ENCODE measurements around the gene C17orf50. TPM values are rescaled to one million over a fixed set of nuclear protein-coding genes. Genes with fewer than 3 reads are reported as not detected.

Gene C17orf50
- total RNA-seq, 1 experiment from 2014 or later: not detected

DNA sequence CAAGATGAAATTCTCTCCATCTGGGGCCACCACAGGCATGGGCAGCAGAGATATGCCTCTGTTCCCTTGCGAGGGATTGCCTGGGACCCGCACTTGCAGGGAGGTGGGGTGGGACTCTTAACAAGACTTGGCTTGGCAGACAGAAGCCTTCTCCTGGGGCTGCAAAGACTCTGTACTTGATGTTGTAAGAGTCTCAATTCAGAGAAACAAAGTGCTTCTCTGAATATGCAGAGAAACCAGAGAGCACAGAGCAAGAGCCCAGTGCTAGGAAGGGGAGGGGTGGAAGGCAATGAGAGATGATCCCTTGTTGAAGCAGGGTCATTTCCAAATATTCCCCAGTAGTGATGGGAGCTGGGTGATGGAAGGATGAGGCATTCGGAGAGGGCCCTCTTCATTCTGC, 32.6 kb downstream of the C17orf50 start:
- H3K36me3 ChIP-seq (ENCODE audit: low read depth): no peaks in the 10 kb centered on the region
- no peaks in the 10 kb centered on the region for H3K9me3 ChIP-seq (ENCODE audit: insufficient read depth, low read depth)
- H3K4me2 ChIP-seq: no peak overlapping the region
- no peaks in the 10 kb centered on the region for H3K9me2 ChIP-seq (ENCODE audit: insufficient read depth)
- H3K4me1 ChIP-seq (replicated peaks; ENCODE audit: insufficient read depth): peaks cover 32% of the 10 kb centered on the region
- no peaks in the 10 kb centered on the region for H3K79me2 ChIP-seq (ENCODE audit: low read depth)
- no peak for TF ChIP-seq EZH2 (IDR thresholded peaks at IDR 0.05; ENCODE audit: low read depth)
- TF ChIP-seq, protein P1, sequence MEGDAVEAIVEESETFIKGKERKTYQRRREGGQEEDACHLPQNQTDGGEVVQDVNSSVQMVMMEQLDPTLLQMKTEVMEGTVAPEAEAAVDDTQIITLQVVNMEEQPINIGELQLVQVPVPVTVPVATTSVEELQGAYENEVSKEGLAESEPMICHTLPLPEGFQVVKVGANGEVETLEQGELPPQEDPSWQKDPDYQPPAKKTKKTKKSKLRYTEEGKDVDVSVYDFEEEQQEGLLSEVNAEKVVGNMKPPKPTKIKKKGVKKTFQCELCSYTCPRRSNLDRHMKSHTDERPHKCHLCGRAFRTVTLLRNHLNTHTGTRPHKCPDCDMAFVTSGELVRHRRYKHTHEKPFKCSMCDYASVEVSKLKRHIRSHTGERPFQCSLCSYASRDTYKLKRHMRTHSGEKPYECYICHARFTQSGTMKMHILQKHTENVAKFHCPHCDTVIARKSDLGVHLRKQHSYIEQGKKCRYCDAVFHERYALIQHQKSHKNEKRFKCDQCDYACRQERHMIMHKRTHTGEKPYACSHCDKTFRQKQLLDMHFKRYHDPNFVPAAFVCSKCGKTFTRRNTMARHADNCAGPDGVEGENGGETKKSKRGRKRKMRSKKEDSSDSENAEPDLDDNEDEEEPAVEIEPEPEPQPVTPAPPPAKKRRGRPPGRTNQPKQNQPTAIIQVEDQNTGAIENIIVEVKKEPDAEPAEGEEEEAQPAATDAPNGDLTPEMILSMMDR (conservative IDR thresholded peaks at IDR 0.05): no peak
- H3K27me3 ChIP-seq (ENCODE audit: insufficient read depth, low read depth): peaks cover 45% of the 10 kb centered on the region
- no peak overlapping the region for H2AFZ ChIP-seq
- DNase-seq: no peak
- no peak overlapping the region for H3K4me3 ChIP-seq
- BruUV-seq (replicated peaks): no TSS peak
- peaks cover 29% of the 10 kb centered on the region for H3F3A ChIP-seq (ENCODE audit: insufficient read depth, low read depth)
- POLR2A ChIA-PET (ENCODE audit: unreplicated experiment): no interaction called here
- no peak overlapping the region for H3K27ac ChIP-seq
- CTCF ChIA-PET: no interaction called here
- intact Hi-C loops (cut with micrococcal nuclease; ENCODE audit: unreplicated experiment): no loop called here
- no peaks in the 10 kb centered on the region for H4K20me1 ChIP-seq (ENCODE audit: insufficient read depth)

DNA sequence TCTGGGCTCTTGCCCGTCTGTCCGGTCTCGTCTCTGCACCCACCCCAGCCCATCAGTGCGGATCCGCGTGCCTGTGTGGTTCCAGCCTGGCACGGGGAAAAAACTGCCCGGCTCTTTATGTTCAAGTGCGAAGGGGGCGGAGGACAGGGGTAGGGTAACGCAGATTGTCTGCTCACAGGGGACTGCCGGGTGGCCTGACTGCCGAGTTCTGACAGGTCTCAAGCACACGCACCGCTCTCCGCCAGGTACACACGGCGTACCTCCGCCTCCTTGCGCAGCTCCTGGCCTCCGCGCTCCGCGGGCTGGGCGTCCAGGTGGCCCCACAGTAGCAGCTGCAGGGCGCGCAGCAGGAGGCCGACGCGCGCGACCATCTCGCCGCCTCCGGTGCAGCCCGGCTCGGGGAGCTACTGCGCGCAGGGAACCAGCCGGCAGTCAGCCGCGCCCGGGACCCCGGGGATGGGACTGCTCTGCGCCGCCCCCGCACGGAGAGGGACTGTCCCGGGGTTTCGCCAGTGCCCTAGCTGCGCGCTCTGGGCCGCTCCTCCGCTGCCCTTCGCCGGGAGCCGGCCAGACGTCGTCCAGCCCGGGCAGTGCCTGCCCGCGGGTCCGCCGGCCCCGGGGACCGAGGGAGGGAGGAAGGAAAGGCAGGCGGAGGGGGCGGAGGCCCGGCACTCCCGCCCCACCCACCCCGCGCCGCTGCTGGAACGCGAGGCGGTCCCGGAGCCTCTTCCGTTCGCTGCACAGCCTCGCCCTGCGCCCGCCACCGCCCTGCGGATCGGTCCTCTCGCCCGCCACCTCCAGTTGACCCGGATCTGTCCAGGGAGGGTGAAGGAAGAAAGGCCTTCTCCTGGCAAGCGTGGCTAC, 34.6 kb downstream of the C17orf50 start, which contains the start of gene MMP28:
Gene MMP28, minus strand, starts transcription at position 635 of the 864 bp plus-strand sequence. Its CDS starts 264 bp downstream, at position 371.
- Histone ChIP-seq H3K36me3 (ENCODE audit: low read depth) (no peaks in the 10 kb centered on the region), H3K27ac (no peak within 1 kb of the TSS), H3K4me2 (peak within 1 kb of the TSS; percentile 91), H3K79me2 (ENCODE audit: low read depth) (no peaks in the 10 kb centered on the region), H3K27me3 (ENCODE audit: insufficient read depth, low read depth) (peaks cover 45% of the 10 kb centered on the region), H3F3A (ENCODE audit: insufficient read depth, low read depth) (peaks cover 16% of the 10 kb centered on the region; the same call in 1 of the 2 replicates), H3K4me3 (peak within 1 kb of the TSS; percentile 65), H4K20me1 (ENCODE audit: insufficient read depth) (no peaks in the 10 kb centered on the region), H2AFZ (peak within 1 kb of the TSS; percentile 80; the same call in 1 of the 2 replicates), H3K9me2 (ENCODE audit: insufficient read depth) (no peaks in the 10 kb centered on the region), H3K4me1 (replicated peaks; ENCODE audit: insufficient read depth) (peaks cover 16% of the 10 kb centered on the region; the same call in 1 of the 2 replicates), H3K9me3 (ENCODE audit: insufficient read depth, low read depth) (no peaks in the 10 kb centered on the region)
- DNase-seq: peak in 1 of 2 experiments; percentile 46
- no peak for TF ChIP-seq EZH2 (IDR thresholded peaks at IDR 0.05; ENCODE audit: low read depth)
- TF ChIP-seq, protein P1 (conservative IDR thresholded peaks at IDR 0.05): no peak
- intact Hi-C loops (cut with micrococcal nuclease; ENCODE audit: unreplicated experiment): no loop called here
- POLR2A ChIA-PET (ENCODE audit: unreplicated experiment): interaction anchor here (0.7 kb wide), 1 partner anchor 63 kb away, joined by 4 read pairs; no protein-coding TSS in a partner anchor
- CTCF ChIA-PET: no interaction called here
- BruUV-seq (replicated peaks): no TSS peak

DNA sequence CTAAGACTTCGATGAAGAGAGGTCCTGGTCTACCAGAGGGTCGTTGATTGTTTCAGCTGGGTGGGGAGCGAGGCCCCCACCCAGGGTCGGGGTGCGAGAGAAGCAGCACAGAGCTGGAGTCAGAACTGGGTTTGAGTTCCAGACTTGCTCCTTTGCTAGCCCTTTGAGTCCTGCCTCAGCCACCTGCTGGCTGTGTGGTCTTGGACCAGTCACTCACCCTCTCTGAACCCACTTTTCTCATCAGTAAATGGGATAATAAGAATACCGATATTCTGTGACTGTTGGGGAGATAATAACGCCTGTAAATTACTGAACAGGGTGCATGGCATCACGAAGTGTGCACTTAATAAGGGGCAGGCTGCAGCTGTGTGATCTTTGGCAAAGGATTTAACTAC, 35.2 kb downstream of the C17orf50 start:
- intact Hi-C loops (cut with micrococcal nuclease; ENCODE audit: unreplicated experiment): no loop called here
- BruUV-seq (replicated peaks): no TSS peak
- H2AFZ ChIP-seq: peak overlapping the region; percentile 80; the same call in 1 of the 2 replicates
- no peak overlapping the region for H3K27ac ChIP-seq
- no peaks in the 10 kb centered on the region for H3K9me3 ChIP-seq (ENCODE audit: insufficient read depth, low read depth)
- peaks cover 16% of the 10 kb centered on the region; the same call in 1 of the 2 replicates for H3F3A ChIP-seq (ENCODE audit: insufficient read depth, low read depth)
- TF ChIP-seq, protein P1 (conservative IDR thresholded peaks at IDR 0.05): no peak
- TF ChIP-seq EZH2 (IDR thresholded peaks at IDR 0.05; ENCODE audit: low read depth): no peak
- peak overlapping the region; percentile 65 for H3K4me3 ChIP-seq
- H3K4me1 ChIP-seq (replicated peaks; ENCODE audit: insufficient read depth): peaks cover 10% of the 10 kb centered on the region; the same call in 1 of the 2 replicates
- H3K27me3 ChIP-seq (ENCODE audit: insufficient read depth, low read depth): peaks cover 45% of the 10 kb centered on the region
- H3K79me2 ChIP-seq (ENCODE audit: low read depth): no peaks in the 10 kb centered on the region
- no peaks in the 10 kb centered on the region for H3K9me2 ChIP-seq (ENCODE audit: insufficient read depth)
- ChIA-PET POLR2A (ENCODE audit: unreplicated experiment) (no interaction called here), CTCF (no interaction called here)
- H3K4me2 ChIP-seq: peak overlapping the region; percentile 91
- no peaks in the 10 kb centered on the region for H4K20me1 ChIP-seq (ENCODE audit: insufficient read depth)
- H3K36me3 ChIP-seq (ENCODE audit: low read depth): no peaks in the 10 kb centered on the region
- no peak for DNase-seq
